ENCODE measurements around the gene MRPL14.

MRPL14 gene

GRCh38 chr6:44064089-44064947 is 62.9 kb downstream of the MRPL14 start:
- DNase-seq (ENCODE audit: low spot score in 2 of 2) (no peak), ATAC-seq (peak; percentile 84)
- H3K27ac Mint-ChIP-seq = peak overlapping the region; percentile 35
- H3K4me1 Mint-ChIP-seq = peaks cover 58% of the 10 kb centered on the region
- no peaks in the 10 kb centered on the region for H3K9me3 Mint-ChIP-seq
- no peaks in the 10 kb centered on the region for H3K36me3 Mint-ChIP-seq
- no peak overlapping the region for H3K4me3 Mint-ChIP-seq

DNA sequence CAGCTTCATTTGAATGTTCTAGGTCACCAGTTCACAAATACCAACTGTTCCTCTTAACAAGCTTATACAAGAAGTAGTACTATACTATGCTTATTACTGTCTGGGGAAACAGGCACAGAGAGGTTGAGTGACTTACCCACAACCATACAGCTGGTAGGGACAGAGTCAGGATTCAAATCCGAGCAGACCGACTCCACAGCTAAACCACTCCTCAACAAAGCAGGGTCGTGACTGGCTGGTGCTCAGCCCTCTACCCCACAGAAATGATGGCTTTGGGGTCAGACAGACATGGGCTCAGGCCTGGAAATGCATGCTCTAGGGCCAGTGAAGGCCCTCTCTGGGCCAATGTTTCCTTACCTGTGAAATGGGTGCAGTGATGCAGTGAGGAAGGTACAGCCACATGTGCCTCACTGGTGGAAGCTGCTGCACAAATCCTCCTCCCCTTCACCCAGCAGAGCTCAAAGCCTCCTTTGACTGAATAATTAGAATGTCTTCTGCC is 63.6 kb downstream of the MRPL14 start:
- no peaks in the 10 kb centered on the region for H3K9me3 Mint-ChIP-seq
- DNase-seq (ENCODE audit: low spot score in 2 of 2) = no peak
- no peak for ATAC-seq
- no peak overlapping the region for H3K4me3 Mint-ChIP-seq
- no peaks in the 10 kb centered on the region for H3K36me3 Mint-ChIP-seq
- H3K4me1 Mint-ChIP-seq = peaks cover 63% of the 10 kb centered on the region
- H3K27ac Mint-ChIP-seq = no peak overlapping the region

Data from stimulated activated effector memory CD8-positive, alpha-beta T cell treated with anti-CD3 and anti-CD28 coated beads, Interleukin-12 subunit alpha, Interleukin-12 subunit beta, amount 100 ng/mL, for 72 hours (primary cell).